K562 (cell line): ENCODE data around the gene BTRC.

ENCODE experiments used
- CTCF ChIP-seq, 3 experiments: IDR thresholded peaks in 2 of 3; conservative IDR thresholded peaks in 1 of 3; 2 replicates each; pipeline ENCODE4 v1.5.1; 2011 to 2012; ENCODE audit warnings: low read length in 3 of 3, mild to moderate bottlenecking in 3 of 3, control low read depth in 2 of 3, improper control_type of control experiment in 1 of 3, inconsistent platforms in 1 of 3, low read depth in 1 of 3, mixed read lengths in 1 of 3, moderate library complexity in 1 of 3; ENCODE audit not compliant: insufficient read depth in 2 of 3
- EP300 ChIP-seq: IDR thresholded peaks from 2 replicates; pipeline ENCODE4 v1.6.1; 2012; ENCODE audit warnings: low read length, improper control_type of control experiment
- EZH2 ChIP-seq: IDR thresholded peaks from 2 replicates; pipeline ENCODE4 v1.6.1; 2012; ENCODE audit warnings: low read depth, mild to moderate bottlenecking, inconsistent platforms, low read length, borderline replicate concordance
- FOXK1 ChIP-seq: sonication (generic); formaldehyde crosslinking; IDR thresholded peaks from 2 replicates; pipeline ENCODE4 v1.8.0; 2022; ENCODE audit warnings: missing genetic modification reagents, mild to moderate bottlenecking, borderline replicate concordance
- LARP7 ChIP-seq: fragments of 450-650 bp; IDR thresholded peaks from 2 replicates; pipeline ENCODE4 v1.6.1; 2016
- MECOM ChIP-seq: fragments of 250-450 bp; sonication (Bioruptor Pico); IDR thresholded peaks from 2 replicates; pipeline ENCODE4 v1.8.0; 2022; ENCODE audit warnings: inconsistent platforms
- PBX2 ChIP-seq, 2 experiments: IDR thresholded peaks in 1 of 2; conservative IDR thresholded peaks in 1 of 2; 2 replicates each; pipeline ENCODE4 v1.6.1; 2016; ENCODE audit warnings: low read depth in 2 of 2, mild to moderate bottlenecking in 1 of 2, missing compliant biosample characterization in 1 of 2, missing genetic modification characterization in 1 of 2, moderate library complexity in 1 of 2
- SNRNP70 ChIP-seq: fragments of 200-400 bp; formaldehyde crosslinking; optimal IDR thresholded peaks from 2 replicates; pipeline ENCODE3; 2017; ENCODE audit warnings: low read depth, low read length
- SP1 ChIP-seq: sonication (generic); formaldehyde crosslinking; IDR thresholded peaks from 2 replicates; pipeline ENCODE4 v1.8.1; 2022; ENCODE audit warnings: mild to moderate bottlenecking, missing genetic modification reagents
- ZFP1 ChIP-seq: fragments of 450-650 bp; formaldehyde crosslinking; IDR thresholded peaks from 2 replicates; pipeline ENCODE4 v1.4.0; 2020; ENCODE audit warnings: mild to moderate bottlenecking, mixed read lengths
- ZHX1 ChIP-seq: fragments of 150-350 bp; conservative IDR thresholded peaks from 2 replicates; pipeline ENCODE4 v1.6.1; 2014; ENCODE audit warnings: low read length
- ZNF133 ChIP-seq: fragments of 250-450 bp; sonication (Bioruptor Pico); IDR thresholded peaks from 2 replicates; pipeline ENCODE4 v1.4.0; 2020; ENCODE audit warnings: mild to moderate bottlenecking

GRCh38 chr10:101550965-101551364, 197.0 kb downstream of the BTRC start:
- TF ChIP-seq EP300: no peak
- no peak for TF ChIP-seq LARP7
- TF ChIP-seq SNRNP70: no peak
- no peak for TF ChIP-seq MECOM (CRISPR knock-in tag)
- TF ChIP-seq FOXK1: no peak
- TF ChIP-seq CTCF (IDR thresholded peaks at IDR 0.05 in 2 of 3, conservative IDR thresholded peaks at IDR 0.05 in 1 of 3; ENCODE audit: insufficient read depth in 2 of 3, low read depth in 1 of 3, low read length in 3 of 3): no peak
- TF ChIP-seq EZH2: no peak
- no peak for TF ChIP-seq PBX2 (CRISPR knock-in tag; IDR thresholded peaks at IDR 0.05; ENCODE audit: low read depth)
- TF ChIP-seq PBX2 (tag; conservative IDR thresholded peaks at IDR 0.05; ENCODE audit: low read depth): no peak
- no peak for TF ChIP-seq SP1 (CRISPR knock-in tag)
- no peak for TF ChIP-seq ZNF133 (CRISPR knock-in tag)
- no peak for TF ChIP-seq ZFP1
- no peak for TF ChIP-seq ZHX1
